Stimulated activated CD4-positive, alpha-beta T cell treated with anti-CD3 and anti-CD28 coated beads, Interleukin-15, amount 100 ng/mL, for 24 hours (primary cell): ENCODE data around the gene BARHL1.

Experiments used
- DNase-seq: peaks from one replicate; pipeline ENCODE4 v3.0.0-alpha.2; 2020

Gene BARHL1

DNA sequence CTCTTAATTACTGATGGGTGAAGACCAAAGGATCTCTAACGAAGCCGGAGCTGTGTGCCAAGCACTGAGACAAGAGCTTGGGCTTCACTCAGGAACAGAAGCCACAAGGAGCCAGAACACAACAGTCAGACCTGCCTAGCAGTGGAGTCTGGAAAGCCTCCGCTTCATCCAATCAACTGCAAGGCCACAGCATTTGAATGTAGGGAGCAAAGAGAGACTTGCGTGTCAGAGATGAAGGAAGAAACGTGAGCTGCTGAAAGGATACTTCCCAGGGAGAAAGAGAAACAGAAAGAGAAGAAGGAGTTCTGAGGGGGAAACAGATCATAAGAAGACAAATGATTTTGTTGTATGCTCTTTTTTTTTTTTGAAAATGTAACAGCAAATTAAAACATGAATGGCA lies 43.9 kb downstream of the BARHL1 start:
- no peak for DNase-seq

DNA sequence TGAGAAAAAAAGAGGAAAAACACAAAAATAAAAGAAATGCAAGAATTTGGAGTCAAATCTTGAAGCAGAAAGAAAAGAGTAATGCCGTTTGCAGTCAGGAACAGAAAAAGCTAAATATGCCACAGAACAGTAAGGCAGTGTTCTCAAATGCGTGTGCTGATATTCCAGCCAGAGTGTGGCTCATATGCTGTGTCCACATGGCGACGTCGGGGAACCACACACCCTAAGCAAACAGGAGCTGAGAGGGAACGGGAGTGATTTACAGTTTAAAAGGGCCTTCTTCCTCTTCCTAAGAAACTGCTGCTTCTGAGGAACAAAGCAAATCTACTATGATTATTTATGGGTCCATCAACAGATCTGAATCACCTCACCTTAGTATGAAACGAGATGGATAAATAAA lies 44.7 kb downstream of the BARHL1 start:
- DNase-seq, result no peak

DNA sequence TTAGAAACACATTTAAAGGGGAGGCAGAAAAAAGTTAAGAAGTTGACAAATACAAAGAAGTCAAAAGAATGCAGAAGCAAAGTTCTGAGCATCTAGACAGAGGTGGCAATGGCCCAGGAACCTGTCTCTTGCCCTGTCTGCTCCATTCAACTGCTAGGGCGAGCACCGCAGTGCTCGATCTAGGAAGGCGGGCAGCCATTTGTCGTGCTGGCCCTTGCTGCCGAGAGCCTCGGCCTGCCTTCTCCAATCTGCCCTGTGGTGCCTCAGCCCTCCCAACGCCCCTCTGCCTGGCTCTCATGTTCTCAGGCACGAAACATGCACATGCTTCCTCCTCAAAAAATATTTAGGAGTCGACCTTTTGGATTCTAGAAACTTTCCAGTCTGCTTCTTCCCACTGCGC lies 45.2 kb downstream of the BARHL1 start:
- no peak for DNase-seq

DNA sequence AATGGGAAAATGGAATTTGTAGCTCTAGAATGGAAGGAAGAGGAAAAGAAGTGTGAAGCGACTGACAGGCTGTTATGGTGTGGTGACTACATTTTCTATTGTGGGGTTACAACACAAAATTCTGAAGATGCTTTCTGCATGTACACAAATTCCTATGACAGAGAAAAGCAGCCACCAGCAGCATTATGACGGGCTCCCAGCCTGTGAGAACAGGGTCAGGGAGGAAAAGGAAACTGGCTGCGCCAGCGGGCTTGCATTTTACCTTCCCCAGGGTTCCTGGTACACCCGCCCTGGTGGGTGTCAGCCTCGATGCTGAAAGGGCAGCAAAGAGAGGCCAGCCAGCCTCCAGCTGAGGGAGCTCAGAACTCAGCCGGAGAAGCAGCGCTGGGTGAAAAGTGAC lies 46.3 kb downstream of the BARHL1 start:
- DNase-seq, result no peak

DNA sequence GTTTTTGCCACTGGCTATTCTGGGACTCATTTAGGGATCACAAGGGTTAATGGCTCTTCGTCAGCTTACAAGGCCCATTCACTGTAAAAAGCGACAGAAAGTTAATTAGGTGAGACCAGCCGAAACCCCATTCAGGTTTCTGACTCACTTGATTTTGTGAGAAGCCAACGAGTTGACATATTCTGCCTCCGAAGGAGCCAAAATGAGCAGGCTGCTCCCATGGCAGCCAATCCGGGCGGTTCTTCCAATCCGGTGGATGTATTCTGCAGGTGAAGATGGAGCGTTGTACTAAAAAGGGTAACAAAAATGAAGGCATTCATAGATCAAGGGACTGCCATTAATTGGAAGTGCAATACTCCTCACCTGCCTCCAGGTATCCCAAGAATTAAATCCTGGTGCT lies 47.7 kb downstream of the BARHL1 start:
- DNase-seq, result no peak

DNA sequence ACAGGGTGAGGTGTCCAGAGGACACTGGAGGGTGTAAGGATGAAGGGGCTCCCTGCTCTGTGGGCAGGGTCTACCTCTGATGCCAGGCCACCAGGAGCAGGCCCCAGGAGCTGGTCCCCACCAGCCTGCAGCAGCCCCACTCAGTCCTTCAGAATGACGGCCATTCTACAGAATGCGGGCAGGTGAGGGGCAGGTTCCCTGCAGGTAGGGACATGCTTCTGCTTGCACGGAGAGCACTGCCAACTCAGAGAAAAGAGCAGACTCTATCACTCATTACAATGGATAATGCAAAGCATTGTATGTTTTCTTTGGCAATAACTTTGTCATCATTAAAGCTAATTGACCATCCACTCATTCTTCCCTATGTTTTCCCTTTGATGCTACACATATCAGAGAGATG lies 48.4 kb downstream of the BARHL1 start:
- no peak for DNase-seq

DNA sequence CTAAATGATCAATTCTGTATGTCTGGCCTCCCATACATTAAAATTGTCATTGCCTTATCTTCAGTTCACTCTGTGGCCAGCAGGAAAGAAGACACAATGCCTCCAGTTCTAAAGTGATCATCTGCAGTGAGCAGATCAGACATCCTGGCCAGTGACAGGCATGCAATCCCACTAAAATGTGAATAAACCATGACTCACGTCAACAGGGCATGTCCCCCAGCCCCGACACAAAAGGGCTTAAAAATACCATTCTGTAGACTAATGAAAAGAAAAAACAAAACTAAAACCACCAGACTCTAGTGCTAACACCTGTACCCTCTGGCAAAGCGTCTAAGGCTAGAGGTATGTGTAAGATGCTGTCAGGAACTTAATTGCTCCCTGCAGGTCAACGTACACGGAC lies 48.9 kb downstream of the BARHL1 start:
- no peak for DNase-seq

DNA sequence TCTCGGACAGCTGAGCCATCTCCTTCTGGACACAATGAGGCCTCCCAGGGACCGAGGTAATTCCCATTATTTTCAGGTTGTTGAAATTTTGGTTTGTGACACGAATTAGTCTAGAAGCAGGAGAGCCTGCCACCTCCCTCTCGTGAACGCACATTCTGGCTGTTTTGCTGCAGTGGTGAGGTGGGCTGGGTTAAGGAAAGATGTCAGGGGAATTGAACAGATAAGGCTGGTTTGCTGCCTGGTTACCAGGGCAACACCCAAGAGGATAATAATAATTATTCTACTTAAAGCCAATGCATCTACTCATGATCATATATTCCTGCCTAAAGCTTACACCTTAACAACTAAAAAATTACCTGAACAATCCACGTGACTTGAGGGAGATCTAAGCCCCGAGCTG lies 49.3 kb downstream of the BARHL1 start:
- no peak for DNase-seq

DNA sequence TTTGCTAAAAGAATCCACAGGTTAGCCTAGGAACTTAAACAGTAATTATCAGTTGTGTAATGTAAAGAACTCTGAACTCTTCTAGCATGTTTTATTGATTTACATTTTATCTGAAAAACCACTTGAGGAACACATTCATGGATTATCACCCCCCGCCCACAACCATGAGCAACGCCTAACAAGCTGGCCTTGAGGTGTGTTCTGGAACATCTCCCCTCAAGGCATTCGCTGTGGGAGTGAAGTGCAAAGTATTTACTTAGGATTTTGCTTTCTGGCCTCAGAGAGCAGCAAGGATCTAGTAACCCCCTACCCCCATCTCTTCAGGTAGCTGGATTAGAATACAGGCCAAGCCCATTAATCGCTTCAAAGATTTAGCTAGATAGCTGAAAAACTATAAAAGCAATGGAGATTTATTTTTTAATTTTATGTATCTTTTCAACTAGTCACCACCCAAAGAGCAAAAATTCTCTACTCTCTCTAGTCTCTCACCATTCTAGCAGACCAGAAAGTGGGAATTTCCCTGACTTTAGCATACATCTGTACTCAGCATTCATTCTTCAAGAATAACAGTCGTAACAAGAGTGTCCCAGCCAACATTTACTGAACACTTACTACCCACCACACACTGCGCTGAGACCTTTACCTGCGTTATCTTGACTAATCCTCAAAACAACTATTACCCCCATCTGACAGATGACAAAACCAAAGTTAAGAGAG lies 50.2 kb downstream of the BARHL1 start:
- no peak for DNase-seq

DNA sequence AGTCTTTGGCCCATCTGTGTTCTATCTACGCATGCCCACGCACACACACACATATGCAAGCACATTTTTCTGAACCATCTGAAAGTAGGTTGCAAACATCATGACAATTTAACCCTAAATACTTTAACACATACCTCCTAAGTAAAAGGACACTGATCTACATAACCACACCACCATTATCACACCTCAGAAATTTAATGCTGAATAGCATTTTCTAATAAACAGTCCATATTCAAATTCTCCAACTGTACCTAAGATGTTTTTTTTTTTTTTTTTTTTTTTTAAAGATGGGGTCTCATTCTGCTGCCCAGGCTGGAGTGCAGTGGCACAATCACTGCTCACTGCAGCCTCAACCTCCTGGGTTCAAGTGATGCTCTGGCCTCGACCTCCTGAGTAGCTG lies 51.9 kb downstream of the BARHL1 start:
- no peak for DNase-seq

DNA sequence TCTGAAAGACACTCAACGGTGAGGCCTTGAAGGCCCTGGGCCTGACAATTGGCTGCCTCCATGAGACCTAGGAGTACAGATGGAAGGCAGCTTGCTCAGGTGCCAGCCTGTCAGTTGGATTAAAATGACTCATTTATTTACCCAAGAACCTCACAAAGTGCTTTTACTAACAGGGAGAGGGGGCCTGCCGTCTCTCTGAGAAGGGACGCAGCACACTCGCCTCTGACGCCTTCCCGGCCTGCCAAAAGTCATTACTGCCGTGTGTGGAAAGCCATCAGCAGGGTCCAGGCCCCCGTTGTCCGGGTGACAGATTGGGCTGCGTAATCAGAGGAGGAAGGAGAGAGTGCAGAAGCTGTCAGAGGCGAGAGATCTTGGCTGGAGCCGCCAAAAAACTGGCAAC lies 54.9 kb downstream of the BARHL1 start:
- no peak for DNase-seq

DNA sequence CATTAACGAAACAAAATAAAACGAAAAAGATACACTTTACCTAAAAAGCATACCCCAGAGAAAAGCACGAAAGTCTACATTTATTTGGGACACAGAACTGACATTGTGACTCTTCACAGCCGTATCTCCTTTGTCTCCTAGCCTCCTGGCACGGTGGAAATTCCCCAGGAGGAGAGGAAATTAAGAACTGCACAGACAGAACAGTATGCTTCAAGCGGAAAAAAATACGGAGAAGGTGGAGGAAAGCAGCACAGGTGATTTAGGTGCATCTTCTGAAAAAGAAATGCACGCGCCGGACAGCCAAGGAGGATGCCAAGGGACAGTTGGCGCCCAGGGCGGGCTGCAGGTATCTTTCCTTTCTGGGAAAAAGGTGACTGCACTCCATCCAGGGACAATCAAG lies 55.4 kb downstream of the BARHL1 start:
- DNase-seq, result no peak

DNA sequence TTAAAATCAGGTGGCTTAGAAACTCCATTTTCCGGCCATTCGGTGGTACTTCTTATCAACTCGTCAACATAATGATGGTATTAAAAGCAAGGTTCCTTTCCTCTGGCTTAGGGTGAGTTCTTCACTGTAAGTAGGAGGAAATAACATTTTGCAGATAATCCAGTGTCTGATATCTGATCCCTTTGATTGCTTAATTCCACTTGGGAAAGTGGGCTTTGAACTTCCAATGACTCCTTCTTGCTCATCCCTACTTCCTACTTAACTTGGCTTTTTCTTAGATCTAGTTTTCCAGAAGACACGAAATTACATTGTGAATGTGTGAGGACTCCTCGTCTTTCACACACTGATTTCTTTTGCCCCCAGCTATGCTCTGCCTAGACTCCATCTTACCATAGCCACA lies 55.8 kb downstream of the BARHL1 start:
- DNase-seq, result no peak

DNA sequence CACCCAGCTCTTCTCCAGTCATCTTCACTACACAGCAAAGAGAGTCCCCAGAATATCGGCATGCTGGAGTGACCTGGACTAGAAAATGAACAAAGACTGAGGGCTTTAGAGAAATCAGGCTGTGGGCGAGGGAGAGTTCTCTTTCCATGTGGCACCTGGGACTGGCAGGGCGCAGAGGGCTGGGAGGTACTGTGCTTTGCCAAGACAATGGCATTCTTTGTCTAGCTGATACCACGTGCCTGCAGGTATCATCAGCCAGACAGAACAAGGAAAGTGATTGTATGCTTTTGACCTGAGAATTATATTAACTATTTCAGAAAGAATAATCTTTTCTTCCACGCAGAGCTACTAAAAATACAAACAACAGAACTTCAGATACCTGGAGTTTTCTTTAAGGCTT lies 56.9 kb downstream of the BARHL1 start:
- no peak for DNase-seq
